HCT116 (cell line): Measurements from ENCODE around the gene ZDHHC3. TPM values are rescaled to one million over a fixed set of nuclear protein-coding genes. Genes with fewer than 3 reads are reported as not detected.

ENCODE experiments used
- ATAC-seq: fragments of 200-7000 bp; cut with Tn5 transposase; 2 replicates; pipeline ENCODE4 v1.9.1; 2020; ENCODE audit warnings: mild to moderate bottlenecking, moderate library complexity
- BruUV-seq: library from RNA; stranded (reverse); fragments of 400-500 nt; replicated peaks from 2 replicates; lab custom pipeline; 2021; lab: Mats Ljungman, UMichigan
- CTCF ChIA-PET: fragments of 300-600 bp; sonication (Branson Sonifier 250); formaldehyde crosslinking; loops from one replicate; lab custom pipeline; 2021; ENCODE audit warnings: antibody characterized with exemption; lab: Charles Lee
- POLR2A ChIA-PET: fragments of 300-600, 350-600 bp; sonication (Branson Sonifier 250); formaldehyde crosslinking; loops from one replicate; lab custom pipeline; 2021; ENCODE audit warnings: antibody characterized with exemption; lab: Charles Lee
- RAD21 ChIA-PET, 2 experiments: fragments of 300-600 bp; sonication (Branson Sonifier 250); formaldehyde crosslinking; loops; one replicate each; lab custom pipeline; 2023; ENCODE audit warnings: low total read pairs in 2 of 2; ENCODE audit not compliant: uncharacterized antibody in 2 of 2, unreplicated experiment in 2 of 2, low non-redundant PET in 1 of 2; lab: Charles Lee
- DNase-seq: peaks from one replicate; pipeline ENCODE4 v3.0.0-alpha.2; 2010; ENCODE audit warnings: low read depth, low spot score
- H2AFZ ChIP-seq: fragments of 200-600 bp; shearing (Covaris generic), sonication (generic); 2 replicates; pipeline ENCODE4 v1.6.1; 2017; ENCODE audit warnings: low read depth, mixed run types, mixed read lengths, antibody characterized with exemption, low read length; ENCODE audit not compliant: poor library complexity, severe bottlenecking
- H3K27ac ChIP-seq: 2 replicates; pipeline ENCODE4 v1.5.1; 2012; ENCODE audit warnings: low read depth, low read length
- H3K27me3 ChIP-seq: fragments of 200-600 bp; sonication (generic); 2 replicates; pipeline ENCODE4 v1.6.1; 2016; ENCODE audit warnings: mixed run types, low read length, mixed read lengths; ENCODE audit not compliant: insufficient read depth
- H3K36me3 ChIP-seq, 2 experiments: fragments of 200-500 bp in 1 of 2; fragments of 200-600 bp in 1 of 2; sonication (Bioruptor generic) in 1 of 2; sonication (generic) in 1 of 2; 2 replicates each; pipeline versions ENCODE4 v1.5.1 to v1.6.1; 2014 to 2016; ENCODE audit warnings: low read length in 2 of 2, inconsistent platforms in 1 of 2, mixed read lengths in 1 of 2, mixed run types in 1 of 2; ENCODE audit not compliant: insufficient read depth in 2 of 2, control insufficient read depth in 1 of 2
- H3K4me1 ChIP-seq, 2 experiments: fragments of 200-600 bp in 1 of 2; sonication (generic) in 1 of 2; 2 replicates each; pipeline versions ENCODE4 v1.5.1 to v1.6.1; 2012 to 2017; ENCODE audit warnings: low read length in 2 of 2, inconsistent platforms in 1 of 2, mild to moderate bottlenecking in 1 of 2, mixed read lengths in 1 of 2, mixed run types in 1 of 2, moderate library complexity in 1 of 2; ENCODE audit not compliant: insufficient read depth in 2 of 2, control insufficient read depth in 1 of 2
- H3K4me2 ChIP-seq: fragments of 200-600 bp; sonication (generic); 2 replicates; pipeline ENCODE4 v1.6.1; 2017; ENCODE audit warnings: mixed run types, low read length, mixed read lengths
- H3K4me3 ChIP-seq, 2 experiments: fragments of 200-600 bp in 1 of 2; sonication (generic) in 1 of 2; replicated peaks in 1 of 2; 2 replicates each; pipeline ENCODE4 v1.5.1; 2011 to 2016; ENCODE audit warnings: low read length in 2 of 2, control low read depth in 1 of 2, low read depth in 1 of 2, mild to moderate bottlenecking in 1 of 2, mixed read lengths in 1 of 2, mixed run types in 1 of 2
- H3K79me2 ChIP-seq: fragments of 200-600 bp; sonication (generic); 2 replicates; pipeline ENCODE4 v1.6.1; 2017; ENCODE audit warnings: mild to moderate bottlenecking, mixed run types, low read length, moderate library complexity, mixed read lengths; ENCODE audit not compliant: insufficient read depth
- H3K9ac ChIP-seq: fragments of 200-600 bp; sonication (generic); 2 replicates; pipeline ENCODE4 v1.6.1; 2016; ENCODE audit warnings: low read length, mixed read lengths
- H3K9me2 ChIP-seq: fragments of 200-600 bp; sonication (generic), shearing (Covaris generic); 2 replicates; pipeline ENCODE4 v1.6.1; 2017; ENCODE audit warnings: mixed run types, mild to moderate bottlenecking, moderate library complexity; ENCODE audit not compliant: insufficient read depth
- H3K9me3 ChIP-seq, 2 experiments: fragments of 200-500 bp in 1 of 2; fragments of 200-600 bp in 1 of 2; sonication (Bioruptor generic) in 1 of 2; sonication (generic) in 1 of 2; 2 replicates each; pipeline ENCODE4 v1.6.1; 2014 to 2017; ENCODE audit warnings: low read length in 2 of 2, mixed read lengths in 2 of 2, inconsistent platforms in 1 of 2, low read depth in 1 of 2, mild to moderate bottlenecking in 1 of 2, mixed run types in 1 of 2, moderate library complexity in 1 of 2; ENCODE audit not compliant: control insufficient read depth in 1 of 2, insufficient read depth in 1 of 2
- H4K20me1 ChIP-seq: fragments of 200-600 bp; sonication (generic), shearing (Covaris generic); 2 replicates; pipeline ENCODE4 v1.6.1; 2017; ENCODE audit warnings: mixed run types, mild to moderate bottlenecking, moderate library complexity; ENCODE audit not compliant: insufficient read depth
- CBX3 ChIP-seq: IDR thresholded peaks from 2 replicates; pipeline ENCODE4 v1.6.1; 2012; ENCODE audit warnings: low read depth
- EGR1 ChIP-seq: IDR thresholded peaks from 2 replicates; pipeline ENCODE4 v1.6.1; 2012; ENCODE audit warnings: low read depth
- ELF1 ChIP-seq: IDR thresholded peaks from 2 replicates; pipeline ENCODE4 v1.6.1; 2012; ENCODE audit warnings: low read depth, borderline replicate concordance
- EZH2 ChIP-seq: fragments of 200-600 bp; sonication (generic); IDR thresholded peaks from 2 replicates; pipeline ENCODE4 v1.6.1; 2017; ENCODE audit warnings: antibody characterized with exemption, mixed run types
- POLR2A ChIP-seq: IDR thresholded peaks from 2 replicates; pipeline ENCODE4 v1.7.0; 2011; ENCODE audit warnings: borderline replicate concordance; ENCODE audit not compliant: insufficient read depth, insufficient read length; ENCODE audit errors: extremely low read depth
- RAD21 ChIP-seq: IDR thresholded peaks from 2 replicates; pipeline ENCODE4 v1.6.1; 2012; ENCODE audit warnings: low read depth, mild to moderate bottlenecking
- REST ChIP-seq: IDR thresholded peaks from 2 replicates; pipeline ENCODE4 v1.6.1; 2012; ENCODE audit warnings: low read depth
- SRF ChIP-seq: IDR thresholded peaks from 2 replicates; pipeline ENCODE4 v1.6.1; 2012; ENCODE audit warnings: low read depth
- TCF7L2 ChIP-seq: IDR thresholded peaks from 2 replicates; pipeline ENCODE4 v1.7.0; 2011; ENCODE audit warnings: borderline replicate concordance, inconsistent platforms; ENCODE audit not compliant: insufficient read depth, insufficient read length; ENCODE audit errors: extremely low read depth
- ZFX ChIP-seq: fragments of 450-650 bp; IDR thresholded peaks from 2 replicates; pipeline ENCODE4 v1.6.1; 2017
- intact Hi-C: fragments of 100-400 bp; cut with micrococcal nuclease; formaldehyde crosslinking; loops from 2 replicates; pipeline ENCODE4 v1.10.0; 2022
- total RNA-seq: library from RNA; stranded (reverse); gene quantifications from one replicate; pipeline ENCODE4 v1.2.1, GENCODE V29; 2021; ENCODE audit not compliant: unreplicated experiment

The ZDHHC3 gene
- total RNA-seq, 1 experiment from 2014 or later = 61.1 TPM

- no peak for TF ChIP-seq ELF1
Observed at GRCh38 chr3:44970926-44971490, 5.0 kb downstream of the ZDHHC3 start (continued).

- Histone ChIP-seq H4K20me1 (no peaks in the 10 kb centered on the region), H3K4me1 (peaks cover 43 to 60% of the 10 kb centered on the region in 2 experiments), H3K79me2 (peaks cover 92% of the 10 kb centered on the region), H3K9me3 (no peaks in the 10 kb centered on the region), H3K4me3 (no peak overlapping the region), H3K9me2 (no peaks in the 10 kb centered on the region), H3K27me3 (no peaks in the 10 kb centered on the region), H3K36me3 (no peaks in the 10 kb centered on the region), H3K9ac (no peak overlapping the region), H2AFZ (no peak overlapping the region), H3K4me2 (no peak overlapping the region), H3K27ac (no peak overlapping the region)
- no peak for TF ChIP-seq EZH2
- no peak for TF ChIP-seq ZFX
- TF ChIP-seq SRF = no peak
- no peak for TF ChIP-seq RAD21
- no peak for TF ChIP-seq CBX3
- ATAC-seq (no peak), DNase-seq (no peak)
- POLR2A ChIA-PET = no interaction called here
- no TSS peak for BruUV-seq
- CTCF ChIA-PET = no interaction called here
- RAD21 ChIA-PET = no interaction called here
- intact Hi-C loops = loop anchor here (10.0 kb wide), 1 partner anchor 205 kb away; the partner anchor contains the start of genes KIAA1143 and KIF15
Observed at GRCh38 chr3:44969828-44970179, 6.2 kb downstream of the ZDHHC3 start.

- CTCF ChIA-PET = no interaction called here
- H3K4me2 ChIP-seq = 0 out of 2 replicates have a peak overlapping the region, but pooled peaks have one; percentile 1
Observed at GRCh38 chr3:44969154-44969827, 6.7 kb downstream of the ZDHHC3 start.

More at GRCh38 chr3:44969154-44969827, 6.7 kb downstream of the ZDHHC3 start:
- BruUV-seq = no TSS peak
- H3K27me3 ChIP-seq = no peaks in the 10 kb centered on the region
- POLR2A ChIA-PET = no interaction called here
- DNase-seq = no peak
- H3K9ac ChIP-seq = no peak overlapping the region
- intact Hi-C loops = loop anchor here (10.0 kb wide), 1 partner anchor 204 kb away; the partner anchor contains the start of genes KIAA1143 and KIF15
- H3K9me3 ChIP-seq = no peaks in the 10 kb centered on the region
- H3K4me3 ChIP-seq = no peak overlapping the region
- peaks cover 92% of the 10 kb centered on the region for H3K79me2 ChIP-seq
- no peaks in the 10 kb centered on the region for H3K9me2 ChIP-seq
- peaks cover 38 to 60% of the 10 kb centered on the region in 2 experiments for H3K4me1 ChIP-seq
- TF ChIP-seq EZH2 (no peak), POLR2A (no peak), EGR1 (no peak), REST (no peak), ZFX (no peak), TCF7L2 (no peak)
- TF ChIP-seq, all 23 proteins: peak for 0
- RAD21 ChIA-PET = no interaction called here
- no peak overlapping the region for H3K27ac ChIP-seq
- ATAC-seq = no peak
- H4K20me1 ChIP-seq = no peaks in the 10 kb centered on the region
- H3K36me3 ChIP-seq = no peaks in the 10 kb centered on the region
- no peak overlapping the region for H2AFZ ChIP-seq
